GM21447 (cell line): Measurements from ENCODE around the gene DPP7.

Source experiments
- ATAC-seq: cut with Tn5 transposase; IDR thresholded peaks from one replicate; pipeline ENCODE4 v1.9.1; 2021; ENCODE audit not compliant: unreplicated experiment

DPP7 gene

GRCh38 chr9:137095664-137096517 is 18.6 kb downstream of the DPP7 start:
- peak; percentile 86 for ATAC-seq

GRCh38 chr9:137089232-137089947 is 25.1 kb downstream of the DPP7 start:
- no peak for ATAC-seq

DNA sequence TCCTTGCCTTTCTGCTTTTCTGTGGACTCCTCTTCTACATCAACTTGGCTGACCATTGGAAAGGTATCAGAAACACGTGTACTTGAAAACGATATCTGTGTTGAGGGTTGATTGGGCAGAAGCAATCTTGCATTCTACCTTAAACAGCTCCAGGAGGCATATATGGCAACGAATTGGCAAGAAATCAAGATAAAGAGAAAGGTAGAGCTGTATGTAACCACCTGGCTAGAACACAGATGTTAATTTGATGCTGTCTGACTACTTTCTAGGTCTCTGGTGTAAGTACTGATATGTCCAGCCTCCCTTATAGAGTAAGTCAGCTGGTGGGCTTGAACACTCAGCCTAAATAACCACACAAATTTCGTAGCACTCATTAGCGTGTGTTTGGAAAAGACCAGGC is 26.4 kb downstream of the DPP7 start:
- no peak for ATAC-seq

GRCh38 chr9:137087409-137087925 is 27.1 kb downstream of the DPP7 start:
- no peak for ATAC-seq

GRCh38 chr9:137086531-137087408 is 27.8 kb downstream of the DPP7 start, which contains the start of gene MAN1B1:
Gene MAN1B1, plus strand, starts transcription at chr9:137086985. Its CDS starts 15 bp downstream, at chr9:137087000.
- ATAC-seq, result peak; percentile 69

- ATAC-seq, result peak; percentile 3
These were observed 28.5 kb downstream of the DPP7 start for GRCh38 chr9:137085920-137086530.

DNA sequence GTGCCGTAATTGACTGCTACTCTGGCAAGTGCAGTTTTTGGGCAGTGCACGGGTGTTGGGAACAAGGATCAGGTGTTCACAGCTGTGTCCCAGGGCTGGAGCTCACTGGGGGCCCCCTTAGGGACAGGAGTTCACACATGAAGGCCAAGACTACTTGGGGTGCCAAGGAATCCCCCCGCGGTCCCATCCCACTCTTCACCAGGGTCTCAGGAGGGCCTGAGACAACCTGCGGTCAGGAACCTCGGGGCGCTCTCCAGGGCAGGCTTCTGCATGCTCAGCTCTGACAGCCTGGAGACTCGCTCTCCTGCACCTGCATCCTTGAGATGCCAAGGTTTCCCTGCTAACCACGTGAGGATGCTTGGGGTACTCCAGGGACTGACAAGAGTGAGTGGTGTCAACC is 30.0 kb downstream of the DPP7 start:
- ATAC-seq, result no peak

GRCh38 chr9:137083394-137084004 is 31.0 kb downstream of the DPP7 start:
- ATAC-seq, result no peak

DNA sequence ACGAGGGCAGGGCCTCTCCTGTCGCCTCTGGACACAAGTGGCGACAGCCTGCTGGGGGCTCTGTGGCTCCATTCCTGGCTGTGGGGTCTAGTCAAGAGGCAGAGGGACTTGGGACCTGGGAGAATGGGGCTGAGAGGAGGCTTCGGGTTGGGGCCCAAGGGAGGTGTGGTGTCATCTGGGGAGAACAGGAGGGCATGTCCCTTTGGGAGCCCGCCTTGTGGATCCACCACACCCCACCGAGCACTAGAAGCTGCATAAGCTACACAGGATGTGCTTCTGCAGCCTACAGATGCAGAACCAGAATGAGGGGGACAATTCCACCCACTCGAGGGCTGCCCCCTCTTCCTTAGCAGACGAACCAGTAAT is 31.6 kb downstream of the DPP7 start:
- ATAC-seq, result no peak

DNA sequence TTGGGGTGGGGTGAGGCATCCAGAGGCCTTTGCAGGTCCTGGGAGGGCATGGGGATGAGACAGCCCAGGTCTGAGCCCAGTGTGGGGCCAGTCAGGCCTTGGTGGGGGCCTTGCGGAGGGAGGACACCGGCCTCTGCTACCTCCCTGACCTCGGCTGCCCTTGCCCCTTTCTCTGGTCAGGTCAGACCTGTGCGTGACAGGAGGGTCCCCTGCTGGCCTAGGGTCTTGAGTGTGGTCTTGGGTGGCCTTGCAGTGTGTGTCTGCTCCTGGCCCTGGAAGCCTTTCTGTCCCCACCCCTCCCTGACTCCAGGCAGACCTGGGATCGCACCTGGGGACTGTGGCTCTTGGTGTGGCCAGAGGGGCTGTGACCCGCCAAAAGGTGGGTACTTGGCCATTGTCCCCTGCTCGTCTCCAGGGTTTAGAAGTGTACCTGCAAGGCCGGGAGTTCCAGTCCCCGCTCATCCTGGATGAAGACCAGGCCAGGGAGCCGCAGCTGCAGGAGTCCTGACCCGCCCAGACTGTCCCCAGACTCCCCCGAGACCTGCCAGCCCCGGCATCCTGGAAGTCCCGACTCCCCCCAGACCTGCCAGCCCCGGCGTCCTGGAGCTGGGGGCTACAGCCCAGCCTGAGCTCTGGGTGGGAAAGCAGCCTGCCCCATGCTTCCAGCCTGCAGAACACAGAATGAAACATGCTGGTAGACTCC is 32.2 kb downstream of the DPP7 start:
- no peak for ATAC-seq

GRCh38 chr9:137080260-137081122 is 34.0 kb downstream of the DPP7 start:
- no peak for ATAC-seq

- no peak for ATAC-seq
These were observed 35.1 kb downstream of the DPP7 start for GRCh38 chr9:137079401-137079787.

DNA sequence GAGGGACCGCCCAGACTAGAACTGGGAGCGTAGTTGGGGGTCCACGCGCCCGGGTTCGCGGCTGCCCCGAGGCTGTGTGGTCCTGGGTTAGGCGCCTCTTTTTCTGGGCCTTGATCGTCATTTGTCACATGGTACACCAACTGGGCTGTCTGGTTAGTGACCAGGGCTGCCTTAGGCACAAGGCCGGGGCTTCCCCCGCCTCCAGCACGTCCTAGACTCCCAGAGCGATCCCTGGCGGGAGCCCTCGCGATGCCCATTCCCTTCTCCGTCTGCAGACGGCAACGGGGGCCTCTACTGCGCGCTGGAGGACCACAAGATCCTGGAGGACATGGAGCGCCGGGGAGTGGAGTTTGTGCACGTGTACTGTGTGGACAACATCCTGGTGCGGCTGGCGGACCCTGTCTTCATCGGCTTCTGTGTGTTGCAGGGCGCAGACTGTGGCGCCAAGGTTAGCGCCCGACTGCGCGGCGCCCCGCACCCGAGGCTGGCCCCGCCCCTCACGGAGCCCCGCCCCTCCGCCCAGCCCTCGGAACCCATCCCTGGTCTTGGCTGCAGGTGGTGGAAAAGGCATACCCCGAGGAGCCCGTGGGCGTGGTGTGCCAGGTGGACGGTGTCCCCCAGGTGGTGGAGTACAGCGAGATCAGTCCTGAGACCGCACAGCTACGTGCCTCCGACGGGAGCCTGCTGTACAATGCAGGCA is 35.7 kb downstream of the DPP7 start:
- ATAC-seq, result no peak

DNA sequence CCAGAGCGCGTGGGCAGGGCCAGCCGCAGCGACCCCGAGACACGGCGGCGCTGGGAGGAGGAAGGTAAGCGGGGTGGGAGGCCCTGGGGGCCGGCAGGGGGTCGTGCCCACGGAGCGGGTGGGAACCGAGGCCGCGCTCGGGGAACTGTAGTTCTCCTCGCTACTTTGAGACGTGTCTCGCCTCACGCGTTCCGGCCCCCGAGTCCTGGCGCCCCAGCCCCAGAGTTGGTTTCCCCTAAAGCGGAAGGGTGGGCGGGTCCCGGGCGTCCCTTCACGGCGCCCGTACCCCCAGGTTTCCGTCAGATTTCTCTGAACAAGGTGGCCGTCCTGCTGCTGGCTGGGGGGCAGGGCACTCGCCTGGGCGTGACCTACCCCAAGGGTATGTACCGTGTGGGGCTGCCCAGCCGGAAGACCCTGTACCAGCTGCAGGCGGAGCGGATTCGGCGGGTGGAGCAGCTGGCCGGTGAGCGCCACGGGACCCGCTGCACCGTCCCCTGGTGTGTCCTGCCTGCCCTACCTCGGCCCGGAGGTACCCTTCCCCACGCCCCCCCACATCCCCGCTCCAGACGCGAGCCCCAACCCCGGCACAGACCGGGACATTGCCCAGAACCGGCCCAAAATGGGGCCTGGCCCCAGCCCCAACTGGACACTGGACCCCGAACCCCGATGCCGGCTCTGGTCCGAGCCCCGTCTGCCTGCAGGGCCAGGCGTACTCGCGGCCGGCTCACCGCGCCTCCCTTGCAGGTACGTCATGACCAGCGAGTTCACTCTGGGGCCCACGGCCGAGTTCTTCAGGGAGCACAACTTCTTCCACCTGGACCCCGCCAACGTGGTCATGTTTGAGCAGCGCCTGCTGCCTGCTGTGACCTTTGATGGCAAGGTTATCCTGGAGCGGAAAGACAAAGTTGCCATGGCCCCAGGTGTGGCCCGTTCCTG is 36.5 kb downstream of the DPP7 start:
- no peak for ATAC-seq

- ATAC-seq, result no peak
These were observed 37.4 kb downstream of the DPP7 start, which contains the start of gene UAP1L1 for GRCh38 chr9:137077010-137077747. Gene UAP1L1, plus strand, starts transcription at chr9:137077517. Its CDS starts 16 bp downstream, at chr9:137077533.

- ATAC-seq, result no peak
These were observed 37.9 kb downstream of the DPP7 start for GRCh38 chr9:137076636-137077009.
